ENCODE data around the gene GPR135.

GPR135 gene

GRCh38 chr14:59422069-59422881, 42.9 kb downstream of the GPR135 start:
- peak; percentile 46 for DNase-seq (ENCODE audit: low spot score)

- no peak for DNase-seq (ENCODE audit: low spot score)
Observed at GRCh38 chr14:59419303-59419702, 45.9 kb downstream of the GPR135 start.

GRCh38 chr14:59417311-59417710, 47.9 kb downstream of the GPR135 start:
- no peak for DNase-seq (ENCODE audit: low spot score)

DNA sequence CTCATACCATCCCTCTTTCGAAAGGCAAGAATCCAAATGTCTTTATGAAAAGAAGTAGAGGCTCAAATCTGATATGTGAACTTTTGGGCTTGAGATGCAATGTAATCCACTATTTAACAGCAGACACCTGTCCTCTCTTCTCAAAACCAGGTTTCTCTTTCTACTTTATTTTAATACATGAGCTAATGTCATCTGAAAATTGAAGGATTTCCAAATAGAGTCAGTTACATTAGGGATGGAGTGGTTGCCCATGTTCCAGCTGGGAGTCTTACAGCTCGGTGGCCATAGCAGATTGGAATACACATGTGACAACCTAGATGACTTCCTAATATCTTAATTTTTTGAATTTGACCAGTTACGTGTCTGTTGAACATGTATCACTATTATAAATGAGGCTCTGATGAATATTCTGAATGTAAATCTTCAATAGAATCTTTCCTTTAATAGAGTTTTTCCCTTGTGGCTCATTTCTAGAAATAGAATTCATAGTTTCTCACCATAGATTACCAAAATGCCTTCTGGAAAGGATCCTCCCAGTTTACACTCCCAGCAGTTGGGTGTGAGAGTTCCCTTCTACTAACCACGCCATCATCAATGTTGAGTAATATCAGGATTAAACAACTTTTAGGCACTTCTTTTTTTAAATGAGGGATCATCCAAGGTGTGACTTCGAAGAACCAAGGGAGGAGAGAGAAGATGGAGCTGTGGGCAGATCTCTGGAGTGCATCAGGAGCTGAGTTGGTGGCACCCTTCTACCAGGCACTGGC, 49.2 kb downstream of the GPR135 start:
- no peak for DNase-seq (ENCODE audit: low spot score)

Data from hepatic stellate cell (primary cell).